Measurements from ENCODE around the gene PXYLP1. TPM values are rescaled to one million over a fixed set of nuclear protein-coding genes. Genes with fewer than 3 reads are reported as not detected.
A peak's percentile ranks its signal among the peaks of the same experiment; 100 is the strongest.

PXYLP1 gene
- total RNA-seq, 1 donor: 9.1 TPM

DNA sequence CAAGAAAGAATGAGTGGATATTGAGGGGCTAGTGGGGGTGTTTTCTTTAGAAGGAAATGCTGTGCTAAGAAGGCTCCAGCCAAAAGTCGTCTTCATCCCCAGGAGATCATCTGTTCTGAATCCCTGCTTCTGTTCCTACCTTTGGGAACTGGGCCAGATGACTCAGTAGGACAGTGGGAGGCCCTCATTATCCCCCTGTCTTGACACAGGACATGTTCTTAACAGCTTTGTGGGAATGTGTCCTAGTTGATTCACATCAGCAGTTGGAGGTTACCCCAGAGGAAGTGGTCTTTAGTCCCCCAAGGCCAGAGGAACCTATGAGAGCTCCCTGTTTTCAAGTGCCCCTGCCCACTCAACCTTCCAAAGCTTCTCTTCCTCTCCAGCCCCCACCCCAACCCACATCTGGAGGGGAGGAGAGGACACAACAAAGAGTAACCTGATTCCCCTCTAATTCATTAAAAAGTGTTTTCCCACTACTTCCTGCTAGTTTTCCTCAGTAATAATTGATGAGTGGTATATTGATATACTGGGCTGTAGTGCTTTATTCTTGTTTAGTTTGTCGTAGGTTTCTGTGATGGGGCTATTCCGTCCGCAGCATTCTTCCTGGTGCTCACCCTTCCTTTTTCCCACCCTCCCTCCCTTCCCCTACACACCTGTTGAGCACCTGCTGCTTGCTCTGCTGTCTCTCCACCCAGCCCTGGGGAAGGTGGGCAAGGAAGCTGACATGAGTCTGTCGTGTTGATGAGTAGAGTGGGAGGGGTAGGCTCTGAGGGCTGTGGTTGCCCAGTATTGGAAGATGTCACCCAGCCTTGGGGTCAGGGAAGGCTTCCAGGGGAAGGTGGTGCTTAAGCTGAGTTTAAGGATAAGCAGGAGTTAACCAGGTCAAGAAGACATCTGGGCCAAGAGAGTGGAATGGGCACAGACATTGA, 9.3 kb downstream of the PXYLP1 start:
- DNase-seq (ENCODE audit: low read depth): no peak
- TF ChIP-seq, protein P1, sequence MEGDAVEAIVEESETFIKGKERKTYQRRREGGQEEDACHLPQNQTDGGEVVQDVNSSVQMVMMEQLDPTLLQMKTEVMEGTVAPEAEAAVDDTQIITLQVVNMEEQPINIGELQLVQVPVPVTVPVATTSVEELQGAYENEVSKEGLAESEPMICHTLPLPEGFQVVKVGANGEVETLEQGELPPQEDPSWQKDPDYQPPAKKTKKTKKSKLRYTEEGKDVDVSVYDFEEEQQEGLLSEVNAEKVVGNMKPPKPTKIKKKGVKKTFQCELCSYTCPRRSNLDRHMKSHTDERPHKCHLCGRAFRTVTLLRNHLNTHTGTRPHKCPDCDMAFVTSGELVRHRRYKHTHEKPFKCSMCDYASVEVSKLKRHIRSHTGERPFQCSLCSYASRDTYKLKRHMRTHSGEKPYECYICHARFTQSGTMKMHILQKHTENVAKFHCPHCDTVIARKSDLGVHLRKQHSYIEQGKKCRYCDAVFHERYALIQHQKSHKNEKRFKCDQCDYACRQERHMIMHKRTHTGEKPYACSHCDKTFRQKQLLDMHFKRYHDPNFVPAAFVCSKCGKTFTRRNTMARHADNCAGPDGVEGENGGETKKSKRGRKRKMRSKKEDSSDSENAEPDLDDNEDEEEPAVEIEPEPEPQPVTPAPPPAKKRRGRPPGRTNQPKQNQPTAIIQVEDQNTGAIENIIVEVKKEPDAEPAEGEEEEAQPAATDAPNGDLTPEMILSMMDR (IDR thresholded peaks at IDR 0.05; ENCODE audit: insufficient read depth, low read length): no peak
- no peak overlapping the region for H3K4me3 ChIP-seq (ENCODE audit: low read depth, low read length)

DNA sequence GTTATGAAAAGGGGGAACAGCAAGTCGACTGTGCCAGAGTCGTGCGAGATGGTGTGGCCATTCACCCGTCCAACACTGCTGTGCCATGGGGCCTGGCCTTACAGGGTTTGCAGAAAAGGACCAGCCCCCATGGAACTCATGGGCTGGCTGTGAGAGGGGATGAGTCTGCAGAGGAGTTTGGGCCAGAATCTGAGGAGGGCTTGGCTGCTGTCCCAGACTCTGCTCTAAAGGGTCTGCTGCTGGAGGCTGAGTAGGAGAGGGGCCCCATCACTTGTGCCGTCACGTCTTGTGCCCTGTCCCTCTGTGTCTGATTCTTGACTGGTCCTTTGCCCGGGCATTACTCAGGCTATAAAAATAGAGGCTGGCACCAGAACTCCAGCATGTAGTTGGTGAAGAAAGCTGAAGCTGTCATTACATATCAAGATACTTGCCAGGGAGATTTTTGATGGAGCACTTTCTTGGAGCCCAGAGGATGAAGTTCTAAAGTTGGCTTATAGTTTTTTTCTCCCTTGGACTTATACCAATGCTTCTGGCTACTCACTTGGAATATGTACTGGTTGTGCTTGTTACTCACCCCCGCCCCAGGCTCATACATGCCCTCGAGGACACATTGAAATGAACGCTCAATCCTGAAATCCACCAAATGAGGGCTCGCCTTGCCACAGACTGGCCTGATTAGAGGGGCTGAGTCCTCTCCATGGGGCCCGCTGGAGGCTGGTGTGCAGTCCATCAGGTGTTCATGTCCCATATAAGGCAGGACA, 10.2 kb downstream of the PXYLP1 start:
- H3K4me3 ChIP-seq (ENCODE audit: low read depth, low read length): no peak overlapping the region
- DNase-seq (ENCODE audit: low read depth): peak; percentile 83
- TF ChIP-seq, protein P1 (IDR thresholded peaks at IDR 0.05; ENCODE audit: insufficient read depth, low read length): no peak

DNA sequence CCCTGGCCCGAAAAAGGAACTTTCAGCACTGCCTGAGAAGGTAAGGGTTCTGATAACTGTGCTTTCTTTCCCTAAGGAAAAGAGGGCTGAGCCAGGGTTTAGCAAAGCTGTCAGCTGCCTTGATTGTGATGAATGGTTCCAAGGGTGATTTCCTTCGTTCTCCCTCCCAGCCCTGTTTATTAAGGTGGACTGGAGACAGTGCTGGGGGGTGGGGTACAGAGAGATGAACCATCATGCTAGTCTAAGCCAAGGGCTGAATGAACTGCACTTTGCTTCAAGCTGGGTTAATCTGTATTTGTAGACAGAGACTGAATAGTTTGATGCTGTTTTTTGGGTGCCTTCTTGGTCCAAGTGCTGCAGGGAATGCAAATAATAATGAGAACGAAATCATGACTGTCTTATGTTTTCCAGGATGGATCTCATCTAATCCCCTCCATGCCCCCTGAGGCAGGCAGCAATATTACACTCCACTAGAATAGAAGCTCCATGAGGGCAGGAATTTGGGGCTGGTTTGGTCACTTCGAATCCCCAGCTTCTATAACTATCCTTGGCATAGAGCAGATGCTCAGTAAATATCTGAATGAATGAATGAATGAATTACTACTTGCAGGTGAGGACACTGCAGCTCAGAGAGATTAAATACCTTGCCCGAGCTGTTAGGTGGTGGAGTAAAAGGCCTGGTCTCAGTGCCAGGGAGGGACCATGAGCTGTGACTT, 10.9 kb downstream of the PXYLP1 start:
- TF ChIP-seq, protein P1 (IDR thresholded peaks at IDR 0.05; ENCODE audit: insufficient read depth, low read length): no peak
- peak; percentile 37 for DNase-seq (ENCODE audit: low read depth)
- H3K4me3 ChIP-seq (ENCODE audit: low read depth, low read length): no peak overlapping the region

DNA sequence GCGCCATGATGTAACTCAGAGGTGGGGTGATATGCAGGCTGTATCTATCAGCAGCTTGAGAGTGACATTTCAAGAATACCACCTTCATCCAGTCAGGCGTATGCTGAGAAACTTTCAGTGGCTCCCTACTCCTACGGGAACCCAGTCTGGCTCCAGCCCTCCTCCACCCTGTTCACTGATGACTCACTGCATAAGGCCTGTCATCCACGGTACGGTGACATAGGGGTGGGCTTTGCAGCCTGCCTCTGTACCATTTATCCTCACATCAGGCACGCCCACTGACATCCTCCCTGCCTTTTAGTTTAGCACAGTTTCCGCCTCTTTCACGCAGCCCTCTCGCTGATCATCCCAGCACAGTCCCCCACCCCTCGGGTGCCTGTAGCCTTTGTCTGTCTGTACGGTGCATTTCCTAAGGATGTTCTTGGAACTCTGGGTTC, 11.7 kb downstream of the PXYLP1 start:
- H3K4me3 ChIP-seq (ENCODE audit: low read depth, low read length): no peak overlapping the region
- TF ChIP-seq, protein P1 (IDR thresholded peaks at IDR 0.05; ENCODE audit: insufficient read depth, low read length): no peak
- peak; percentile 29 for DNase-seq (ENCODE audit: low read depth)

DNA sequence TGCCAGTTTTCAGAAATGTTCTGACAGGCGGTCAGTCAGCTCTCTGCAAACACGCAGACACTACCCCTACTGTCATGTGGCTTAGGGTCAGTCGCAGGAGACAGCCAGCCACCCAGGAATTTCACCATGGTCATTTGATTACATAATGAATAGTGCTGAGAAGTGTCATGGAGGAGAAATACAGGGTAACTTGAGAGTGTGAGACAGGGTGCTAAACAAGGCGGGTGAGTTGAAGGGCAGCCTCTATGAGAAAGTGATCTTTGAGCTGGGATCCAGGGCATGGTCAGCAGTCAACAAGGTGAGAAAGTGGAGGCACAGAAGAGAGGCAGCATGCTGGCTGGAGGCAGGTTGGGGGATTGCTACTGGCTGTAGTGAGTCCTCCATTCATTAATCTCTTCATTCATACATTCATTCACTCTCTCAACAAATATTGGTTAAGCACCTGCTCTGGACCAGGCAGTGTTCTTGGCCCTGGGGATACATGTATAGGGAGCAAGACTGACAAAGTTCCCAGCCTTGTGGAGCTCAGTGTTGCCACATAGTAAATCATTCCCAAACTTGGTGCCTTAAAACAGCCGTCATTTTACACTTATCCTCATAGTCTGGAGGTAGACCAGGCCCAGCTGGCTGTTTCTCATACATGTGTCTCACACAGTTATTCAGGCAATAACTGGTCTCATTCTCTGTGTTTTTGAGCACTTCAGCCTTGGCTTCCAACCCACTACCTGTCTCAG, 14.8 kb downstream of the PXYLP1 start:
- DNase-seq (ENCODE audit: low read depth): no peak
- no peak overlapping the region for H3K4me3 ChIP-seq (ENCODE audit: low read depth, low read length)
- TF ChIP-seq, protein P1 (IDR thresholded peaks at IDR 0.05; ENCODE audit: insufficient read depth, low read length): no peak

DNA sequence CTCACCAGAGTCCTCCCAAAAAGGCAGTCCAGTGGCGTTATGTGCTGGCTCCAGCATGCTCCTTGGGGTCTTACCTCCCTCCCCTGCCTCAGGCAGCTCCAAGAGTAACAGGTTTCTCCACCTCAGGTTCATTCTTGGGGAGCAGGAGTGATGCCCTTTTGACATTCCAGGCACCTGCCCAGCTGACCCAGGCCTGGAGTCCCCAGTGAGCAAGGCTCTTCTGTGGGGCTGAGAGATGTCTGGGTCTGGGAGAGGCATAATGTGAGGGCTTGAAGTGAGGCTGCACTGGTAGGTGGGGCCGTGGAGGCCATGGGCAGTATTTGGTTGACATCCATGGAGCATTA, 15.3 kb downstream of the PXYLP1 start:
- TF ChIP-seq, protein P1 (IDR thresholded peaks at IDR 0.05; ENCODE audit: insufficient read depth, low read length): no peak
- no peak for DNase-seq (ENCODE audit: low read depth)
- H3K4me3 ChIP-seq (ENCODE audit: low read depth, low read length): no peak overlapping the region

Measured in fibroblast of the aortic adventitia (primary cell).